Muscle of back (tissue), 11 donors: ENCODE data around the gene CCDC88B. TPM values are rescaled to one million over a fixed set of nuclear protein-coding genes. Genes with fewer than 3 reads are reported as not detected.

Experiments
- DNase-seq, 3 donors: peaks; one replicate each; pipeline versions ENCODE4 v3.0.0 to v3.0.0-alpha.2; 2013
- polyA plus RNA-seq, 10 donors: library from polyadenylated mRNA; unstranded; fragments of 120-200 nt; gene quantifications; one replicate each; pipeline ENCODE4 v1.2.1, GENCODE V29; 2013; ENCODE audit not compliant: insufficient read length in 10 of 10

The CCDC88B gene
- polyA plus RNA-seq, 10 donors: 2.2 to 7.6 (median 3.5) TPM

GRCh38 chr11:64382586-64382985 is 42.6 kb downstream of the CCDC88B start:
- DNase-seq: no peak

GRCh38 chr11:64383580-64383979 is 43.6 kb downstream of the CCDC88B start:
- no peak for DNase-seq

GRCh38 chr11:64384028-64384737 is 44.2 kb downstream of the CCDC88B start:
- DNase-seq: no peak

GRCh38 chr11:64384981-64385944 is 45.3 kb downstream of the CCDC88B start:
- DNase-seq: no peak

GRCh38 chr11:64385945-64386704 is 46.1 kb downstream of the CCDC88B start:
- DNase-seq: no peak

GRCh38 chr11:64387916-64388315 is 47.9 kb downstream of the CCDC88B start:
- no peak for DNase-seq

GRCh38 chr11:64388894-64389293 is 48.9 kb downstream of the CCDC88B start:
- no peak for DNase-seq

GRCh38 chr11:64389851-64390250 is 49.8 kb downstream of the CCDC88B start:
- DNase-seq: no peak

GRCh38 chr11:64390558-64390957 is 50.6 kb downstream of the CCDC88B start:
- no peak for DNase-seq

GRCh38 chr11:64391839-64392238 is 51.8 kb downstream of the CCDC88B start:
- no peak for DNase-seq

- no peak for DNase-seq
Observed at GRCh38 chr11:64395545-64396078, 55.6 kb downstream of the CCDC88B start.

GRCh38 chr11:64396079-64396591 is 56.1 kb downstream of the CCDC88B start:
- peak; percentile 43 to 71 (median 51) for DNase-seq

- DNase-seq: no peak
Observed at GRCh38 chr11:64400102-64400501, 60.1 kb downstream of the CCDC88B start.

- DNase-seq: no peak
Observed at GRCh38 chr11:64400667-64401066, 60.7 kb downstream of the CCDC88B start.

- no peak for DNase-seq
Observed at GRCh38 chr11:64401775-64402174, 61.8 kb downstream of the CCDC88B start.

- DNase-seq: no peak
Observed at GRCh38 chr11:64403106-64403505, 63.1 kb downstream of the CCDC88B start.

GRCh38 chr11:64406221-64406946 is 66.4 kb downstream of the CCDC88B start:
- DNase-seq: peak; percentile 42 to 89 (median 61)
